Chondrocyte (in vitro differentiated cells): ENCODE measurements around the gene NEURL1B. TPM values are rescaled to one million over a fixed set of nuclear protein-coding genes. Genes with fewer than 3 reads are reported as not detected.

Experiments used
- DNase-seq: peaks from one replicate; pipeline ENCODE4 v3.0.0; 2021; ENCODE audit warnings: mixed read lengths, low spot score
- H3K27ac Mint-ChIP-seq: one replicate; pipeline ENCODE4 v1.8.0; 2021; ENCODE audit warnings: mild to moderate bottlenecking, moderate library complexity, mixed read lengths; ENCODE audit not compliant: unreplicated experiment
- H3K27me3 Mint-ChIP-seq: 2 replicates; pipeline ENCODE4 v1.8.0; 2021; ENCODE audit warnings: low read depth, mixed read lengths
- H3K36me3 Mint-ChIP-seq: 2 replicates; pipeline ENCODE4 v1.8.0; 2021; ENCODE audit warnings: low read depth, mixed read lengths
- H3K4me1 Mint-ChIP-seq: 2 replicates; pipeline ENCODE4 v1.8.0; 2021; ENCODE audit warnings: low read depth, mild to moderate bottlenecking, mixed read lengths
- H3K4me3 Mint-ChIP-seq: one replicate; pipeline ENCODE4 v1.8.0; 2021; ENCODE audit warnings: mild to moderate bottlenecking, moderate library complexity, mixed read lengths; ENCODE audit not compliant: unreplicated experiment
- H3K9me3 Mint-ChIP-seq: 2 replicates; pipeline ENCODE4 v1.8.0; 2021; ENCODE audit warnings: low read depth, mixed read lengths
- total RNA-seq: library from RNA; stranded (reverse); gene quantifications from 3 replicates; pipeline ENCODE4 v1.2.1, GENCODE V29; 2021
- TF ChIP-seq, protein P1 (sequence below): fragments of 200-600 bp; sonication (generic); IDR thresholded peaks from 2 replicates; pipeline ENCODE4 v1.5.0; 2021; ENCODE audit warnings: antibody characterized with exemption, mild to moderate bottlenecking, moderate library complexity

The NEURL1B gene
- total RNA-seq, 1 donor from 2014 or later = 5.4 TPM

DNA sequence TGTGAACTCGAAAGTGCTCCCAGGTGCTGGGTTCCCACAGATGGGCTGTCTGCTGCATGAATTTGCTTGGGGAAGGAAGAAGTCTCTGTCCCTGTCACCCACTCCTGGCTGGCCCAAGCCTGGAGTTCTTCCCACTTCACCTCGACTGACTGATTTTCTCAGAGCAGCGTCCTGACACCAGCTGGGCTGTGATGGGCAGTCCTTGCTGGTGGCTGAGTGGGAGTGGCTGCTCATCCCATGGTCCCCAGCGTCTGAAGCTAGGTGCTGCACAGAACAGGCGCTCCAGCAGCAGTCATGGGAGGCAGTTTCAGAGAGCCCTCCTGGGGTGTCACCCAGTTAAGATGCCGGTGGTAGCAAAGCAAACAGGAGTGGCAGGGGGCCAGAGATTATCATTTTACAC, 10.1 kb upstream of the NEURL1B start:
- no peaks in the 10 kb centered on the region for H3K36me3 Mint-ChIP-seq
- no peaks in the 10 kb centered on the region for H3K4me1 Mint-ChIP-seq
- H3K27me3 Mint-ChIP-seq = peaks cover 19% of the 10 kb centered on the region
- H3K4me3 Mint-ChIP-seq = no peak overlapping the region
- no peak overlapping the region for H3K27ac Mint-ChIP-seq
- no peaks in the 10 kb centered on the region for H3K9me3 Mint-ChIP-seq
- TF ChIP-seq, protein P1, sequence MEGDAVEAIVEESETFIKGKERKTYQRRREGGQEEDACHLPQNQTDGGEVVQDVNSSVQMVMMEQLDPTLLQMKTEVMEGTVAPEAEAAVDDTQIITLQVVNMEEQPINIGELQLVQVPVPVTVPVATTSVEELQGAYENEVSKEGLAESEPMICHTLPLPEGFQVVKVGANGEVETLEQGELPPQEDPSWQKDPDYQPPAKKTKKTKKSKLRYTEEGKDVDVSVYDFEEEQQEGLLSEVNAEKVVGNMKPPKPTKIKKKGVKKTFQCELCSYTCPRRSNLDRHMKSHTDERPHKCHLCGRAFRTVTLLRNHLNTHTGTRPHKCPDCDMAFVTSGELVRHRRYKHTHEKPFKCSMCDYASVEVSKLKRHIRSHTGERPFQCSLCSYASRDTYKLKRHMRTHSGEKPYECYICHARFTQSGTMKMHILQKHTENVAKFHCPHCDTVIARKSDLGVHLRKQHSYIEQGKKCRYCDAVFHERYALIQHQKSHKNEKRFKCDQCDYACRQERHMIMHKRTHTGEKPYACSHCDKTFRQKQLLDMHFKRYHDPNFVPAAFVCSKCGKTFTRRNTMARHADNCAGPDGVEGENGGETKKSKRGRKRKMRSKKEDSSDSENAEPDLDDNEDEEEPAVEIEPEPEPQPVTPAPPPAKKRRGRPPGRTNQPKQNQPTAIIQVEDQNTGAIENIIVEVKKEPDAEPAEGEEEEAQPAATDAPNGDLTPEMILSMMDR = no peak
- no peak for DNase-seq

DNA sequence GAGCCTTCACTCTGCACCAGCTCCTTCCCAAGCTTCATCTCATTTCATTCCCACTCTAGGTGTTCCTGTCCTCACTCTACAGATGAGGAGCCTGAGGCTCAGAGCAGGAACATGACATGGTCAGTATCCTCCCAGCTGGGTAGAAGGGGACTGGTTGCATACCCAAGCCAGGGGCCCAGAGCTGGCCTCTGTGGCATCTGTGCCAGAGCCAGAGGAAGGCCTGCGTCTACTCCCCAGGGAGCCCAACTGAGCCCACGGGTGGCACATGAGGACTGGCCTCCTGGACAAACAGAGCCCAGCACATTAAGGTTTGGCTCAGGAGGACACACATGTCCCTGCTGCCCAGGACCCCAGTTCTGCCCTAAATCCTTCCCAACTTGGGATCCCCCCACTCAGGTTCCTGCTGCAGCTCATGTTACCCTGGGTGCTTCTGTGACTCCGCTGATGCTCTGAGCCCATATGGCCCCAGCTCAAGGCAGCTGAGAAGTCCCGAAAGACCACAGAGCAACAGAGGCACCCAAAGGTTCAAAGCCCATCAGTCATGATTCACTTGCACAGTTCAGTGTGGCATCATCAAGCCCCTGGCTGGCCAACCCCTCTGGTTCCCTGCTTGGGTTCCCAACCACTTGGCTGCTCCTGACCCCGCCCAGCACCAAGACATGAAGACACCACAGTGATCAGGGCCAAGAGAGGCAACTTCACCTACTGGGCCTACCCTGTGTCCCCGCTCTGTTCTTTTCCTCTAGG, 8.5 kb upstream of the NEURL1B start:
- no peaks in the 10 kb centered on the region for H3K9me3 Mint-ChIP-seq
- no peak for DNase-seq
- TF ChIP-seq, protein P1 = no peak
- H3K36me3 Mint-ChIP-seq = no peaks in the 10 kb centered on the region
- no peak overlapping the region for H3K27ac Mint-ChIP-seq
- H3K4me3 Mint-ChIP-seq = no peak overlapping the region
- H3K27me3 Mint-ChIP-seq = peaks cover 9% of the 10 kb centered on the region
- H3K4me1 Mint-ChIP-seq = no peaks in the 10 kb centered on the region

DNA sequence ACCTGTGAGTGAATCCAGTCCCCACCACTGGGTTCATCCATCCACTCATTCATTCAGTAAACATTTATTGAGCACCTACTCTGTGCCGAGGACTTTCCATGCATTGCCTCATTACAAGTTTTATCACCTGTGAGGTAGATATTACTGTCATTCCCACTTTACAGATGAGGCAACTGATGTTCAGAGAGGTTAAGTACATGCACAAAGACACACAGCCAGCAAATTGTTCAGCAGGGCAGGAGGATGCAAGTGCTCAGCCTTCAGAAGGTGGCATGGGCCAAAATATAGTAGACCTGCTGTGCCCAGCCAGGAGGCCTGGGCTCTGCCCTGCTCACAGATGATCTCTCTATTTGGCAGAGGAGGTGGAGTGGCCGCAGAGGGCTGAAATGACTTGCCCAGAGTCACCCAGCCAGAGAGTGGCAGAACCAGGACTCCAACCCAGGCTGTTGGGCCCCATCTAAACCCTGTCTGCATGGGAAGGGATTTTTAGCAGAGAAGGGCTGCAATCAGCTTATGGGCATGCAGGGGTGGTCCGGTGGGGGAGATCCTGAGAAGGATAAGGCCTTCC, 7.6 kb upstream of the NEURL1B start:
- no peak for DNase-seq
- no peaks in the 10 kb centered on the region for H3K4me1 Mint-ChIP-seq
- no peaks in the 10 kb centered on the region for H3K9me3 Mint-ChIP-seq
- H3K27me3 Mint-ChIP-seq = peaks cover 10% of the 10 kb centered on the region
- TF ChIP-seq, protein P1 = no peak
- no peak overlapping the region for H3K4me3 Mint-ChIP-seq
- H3K27ac Mint-ChIP-seq = no peak overlapping the region
- no peaks in the 10 kb centered on the region for H3K36me3 Mint-ChIP-seq

DNA sequence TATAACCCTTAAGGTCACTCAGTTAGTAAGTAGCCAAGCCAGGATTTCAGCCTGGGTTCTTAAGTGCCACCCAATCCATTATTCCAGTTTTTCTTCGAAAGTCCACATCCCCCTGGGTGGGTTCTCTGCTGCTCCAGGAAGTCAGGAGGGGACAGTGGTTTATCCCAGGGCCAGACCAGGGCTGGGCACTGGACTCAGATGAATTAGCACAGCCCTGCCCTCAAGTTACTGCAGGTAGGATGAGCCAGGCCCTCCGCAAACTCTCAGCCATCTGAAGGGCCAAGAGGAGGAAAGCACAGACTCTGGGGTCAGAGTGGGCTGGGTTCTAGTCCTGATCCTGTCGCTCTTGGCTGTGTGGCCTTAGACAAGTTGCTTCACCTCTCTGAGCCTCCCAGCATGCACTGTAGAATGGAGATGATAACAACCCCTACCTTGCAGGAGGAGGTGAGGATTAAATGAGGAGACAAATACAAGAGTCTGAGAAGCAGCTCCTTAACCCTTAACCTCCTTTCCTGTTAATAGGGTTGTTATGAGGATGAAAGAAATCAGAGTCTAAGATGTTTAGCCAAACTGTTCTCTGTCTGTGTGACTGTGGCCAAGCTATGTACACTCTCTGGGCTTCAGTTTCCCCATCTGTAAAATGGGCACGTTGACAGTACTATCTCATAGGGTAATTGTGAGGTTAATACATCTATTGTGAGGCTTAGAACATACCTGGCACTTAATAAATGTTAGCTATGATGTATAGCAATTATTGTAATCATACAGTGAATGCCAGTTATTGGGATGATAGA, 6.8 kb upstream of the NEURL1B start:
- Mint-ChIP-seq H3K27ac (no peak overlapping the region), H3K4me3 (no peak overlapping the region), H3K9me3 (no peaks in the 10 kb centered on the region), H3K36me3 (no peaks in the 10 kb centered on the region), H3K4me1 (no peaks in the 10 kb centered on the region), H3K27me3 (peaks cover 10% of the 10 kb centered on the region)
- TF ChIP-seq, protein P1 = no peak
- DNase-seq = no peak

DNA sequence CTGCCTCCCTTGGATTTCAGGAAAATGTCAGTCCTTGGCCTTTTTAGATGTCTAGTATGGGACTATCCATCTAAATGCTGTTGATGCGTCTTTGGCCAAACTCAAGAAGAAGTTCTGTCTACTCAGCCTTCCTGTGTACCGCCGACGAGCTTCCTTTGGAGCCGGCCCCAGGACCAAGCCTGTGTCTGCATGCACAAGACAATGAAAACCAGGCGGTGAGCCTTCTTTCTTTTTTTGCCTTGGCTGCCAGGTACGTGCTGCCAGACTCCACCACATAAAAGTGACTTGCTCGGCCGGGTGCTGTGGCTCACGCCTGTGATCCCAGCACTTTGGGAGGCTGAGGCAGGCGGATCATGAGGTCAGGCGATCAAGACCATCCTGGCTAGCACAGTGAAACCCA, 6.0 kb upstream of the NEURL1B start:
- DNase-seq = no peak
- H3K27me3 Mint-ChIP-seq = peaks cover 10% of the 10 kb centered on the region
- TF ChIP-seq, protein P1 = no peak
- H3K36me3 Mint-ChIP-seq = no peaks in the 10 kb centered on the region
- no peak overlapping the region for H3K4me3 Mint-ChIP-seq
- no peak overlapping the region for H3K27ac Mint-ChIP-seq
- H3K9me3 Mint-ChIP-seq = no peaks in the 10 kb centered on the region
- no peaks in the 10 kb centered on the region for H3K4me1 Mint-ChIP-seq
